GM19025 (cell line): ENCODE data around the gene GALNT1.
A peak's percentile ranks its signal among the peaks of the same experiment; 100 is the strongest.

Experiments used
- ATAC-seq: cut with Tn5 transposase; IDR thresholded peaks from one replicate; pipeline ENCODE4 v1.9.1; 2021; ENCODE audit warnings: mild to moderate bottlenecking, low read depth, moderate library complexity; ENCODE audit not compliant: unreplicated experiment

GALNT1 gene

DNA sequence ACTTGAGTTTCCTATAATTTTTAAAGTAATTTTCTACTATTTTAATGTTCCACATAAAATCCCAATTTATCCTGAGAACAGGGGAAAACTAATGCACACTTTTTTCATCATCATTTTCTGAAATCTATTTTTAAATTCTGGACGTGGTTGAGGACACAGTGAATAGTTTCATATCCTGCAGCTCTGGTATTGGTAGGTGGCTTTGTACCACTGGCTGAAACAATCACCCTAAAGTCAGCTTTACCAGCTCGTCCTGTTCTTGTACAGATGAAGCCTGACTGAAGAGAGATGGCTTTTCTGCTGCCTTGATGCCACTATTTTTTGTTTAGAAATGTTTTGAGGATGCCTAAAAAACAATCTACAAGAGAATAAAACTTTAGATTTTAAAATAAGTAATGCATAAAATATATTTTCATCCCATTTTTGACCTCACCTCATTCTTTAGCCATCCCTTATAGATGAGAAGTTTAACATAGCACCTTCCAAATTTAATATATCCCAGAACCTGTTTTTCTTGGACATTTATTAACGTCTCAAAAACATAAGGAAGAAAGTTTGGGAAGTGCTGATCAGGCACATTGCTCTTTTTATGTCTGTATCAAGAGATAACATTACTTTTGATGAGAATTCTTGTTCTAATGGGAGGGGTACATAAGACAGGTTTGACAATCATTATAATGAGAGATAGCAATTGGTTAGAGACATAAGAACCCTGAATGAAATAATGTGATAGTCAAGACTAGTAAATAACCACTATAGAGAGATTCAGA lies 80.9 kb downstream of the GALNT1 start:
- no peak for ATAC-seq

DNA sequence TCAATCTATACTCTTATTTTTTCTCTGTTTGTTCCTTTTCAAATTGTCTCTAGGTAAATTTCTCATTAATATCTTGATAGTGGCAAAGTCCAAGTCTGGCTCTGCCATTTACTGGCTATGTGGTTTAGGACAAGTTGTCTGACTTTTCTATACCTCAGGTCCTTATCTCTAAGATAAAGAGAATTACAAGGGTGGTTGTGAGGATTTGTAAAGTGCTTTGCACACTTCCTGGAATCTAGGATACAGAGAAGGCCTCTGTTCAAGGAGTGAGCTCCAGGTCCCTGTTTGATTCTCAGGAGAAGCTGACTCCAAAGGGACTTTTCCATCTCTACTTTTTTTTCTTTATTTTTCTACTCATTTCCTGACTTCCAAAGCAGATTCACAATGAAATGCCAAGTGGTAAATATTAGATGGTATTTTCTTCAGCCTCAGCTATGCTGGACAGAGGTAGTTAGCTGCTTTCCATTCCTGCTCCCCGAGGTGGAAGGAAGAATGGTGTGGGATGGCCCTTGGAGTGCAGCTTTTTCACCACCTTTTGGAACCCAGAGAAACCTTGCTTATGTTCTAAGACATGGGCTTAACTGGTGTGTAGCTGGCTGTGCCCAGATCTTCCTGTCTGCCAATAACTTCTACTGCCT lies 90.5 kb downstream of the GALNT1 start:
- no peak for ATAC-seq

DNA sequence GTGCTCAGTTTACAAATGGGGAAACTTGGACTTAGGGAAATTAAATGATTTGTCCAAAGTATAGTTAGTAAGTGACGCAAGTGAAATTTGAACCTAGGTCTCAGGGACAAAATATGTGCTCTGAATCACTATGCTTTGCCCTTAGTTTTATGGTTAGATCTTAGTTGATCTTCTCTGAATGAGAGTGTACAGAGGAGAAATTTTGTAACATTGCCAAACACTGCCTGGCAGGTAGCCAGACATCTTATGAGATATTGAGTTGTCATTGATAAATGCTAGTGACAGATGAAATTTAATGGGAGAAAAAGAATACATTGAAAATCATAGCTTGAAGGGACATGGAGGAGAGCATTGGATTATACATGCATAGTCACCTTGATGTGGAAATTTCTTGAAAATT lies 91.4 kb downstream of the GALNT1 start:
- no peak for ATAC-seq

DNA sequence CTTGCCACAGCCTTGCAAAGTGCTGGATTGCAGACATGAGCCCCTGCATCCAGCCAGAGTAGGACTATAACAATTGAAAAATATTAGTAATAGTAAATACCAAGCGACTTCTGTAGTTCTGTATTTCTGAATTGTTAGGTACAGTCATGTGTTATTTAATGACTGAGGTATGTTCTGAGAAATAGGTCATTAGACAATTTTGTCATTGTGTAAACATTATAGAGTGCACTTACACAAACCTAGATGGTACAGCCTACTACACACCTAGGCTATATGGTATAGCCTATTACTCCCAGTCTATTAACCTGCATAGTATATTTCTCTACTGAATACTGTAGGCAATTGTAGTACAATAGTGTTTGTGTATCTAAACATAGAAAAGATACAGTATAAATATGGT lies 92.1 kb downstream of the GALNT1 start:
- no peak for ATAC-seq

DNA sequence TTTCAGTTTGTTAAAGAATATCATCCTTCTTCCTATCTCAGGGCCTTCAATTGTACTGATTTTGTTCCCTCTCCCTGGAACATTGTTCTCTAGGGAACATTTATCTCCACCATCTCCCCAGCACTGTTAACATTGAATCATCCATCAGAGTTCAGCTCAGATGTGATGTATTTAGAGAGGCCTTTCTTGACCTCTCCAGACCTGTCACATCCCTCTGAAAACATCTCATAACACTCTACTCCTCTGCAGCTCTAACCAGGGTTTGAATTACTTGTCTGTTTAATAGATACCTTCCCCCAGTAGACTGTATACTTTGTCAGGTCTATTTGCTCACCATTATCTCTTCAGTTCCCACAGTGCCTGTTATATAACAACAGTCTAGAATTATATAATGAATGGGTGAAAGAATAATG lies 98.6 kb downstream of the GALNT1 start:
- no peak for ATAC-seq

DNA sequence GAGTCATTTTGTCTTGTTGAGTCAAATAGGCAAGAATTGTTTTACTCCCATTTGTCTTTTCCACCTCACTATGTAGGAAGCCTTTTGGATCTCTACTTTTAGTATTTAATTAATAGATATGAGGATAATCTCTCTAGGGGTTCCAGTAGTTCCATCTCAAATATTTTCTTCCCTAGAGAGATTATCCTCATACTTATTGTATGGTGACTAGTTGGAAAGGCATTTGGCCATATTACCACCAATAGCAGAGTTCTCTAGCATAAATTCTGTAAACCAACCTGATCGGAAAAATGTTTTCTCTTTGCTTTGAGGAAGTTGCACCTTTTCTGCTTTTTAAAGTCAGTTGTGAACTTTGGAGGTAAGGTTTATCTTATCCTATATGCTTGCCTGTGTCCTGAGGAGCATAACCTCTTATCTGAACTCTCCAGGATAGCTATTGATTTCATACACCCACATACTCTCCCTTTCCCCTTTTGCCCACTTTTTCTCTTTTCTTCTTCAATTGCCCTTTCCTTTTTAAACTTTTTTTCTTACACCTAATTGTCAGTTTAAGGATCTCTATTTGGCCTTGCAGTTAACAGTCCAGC lies 100.8 kb downstream of the GALNT1 start:
- ATAC-seq = no peak

DNA sequence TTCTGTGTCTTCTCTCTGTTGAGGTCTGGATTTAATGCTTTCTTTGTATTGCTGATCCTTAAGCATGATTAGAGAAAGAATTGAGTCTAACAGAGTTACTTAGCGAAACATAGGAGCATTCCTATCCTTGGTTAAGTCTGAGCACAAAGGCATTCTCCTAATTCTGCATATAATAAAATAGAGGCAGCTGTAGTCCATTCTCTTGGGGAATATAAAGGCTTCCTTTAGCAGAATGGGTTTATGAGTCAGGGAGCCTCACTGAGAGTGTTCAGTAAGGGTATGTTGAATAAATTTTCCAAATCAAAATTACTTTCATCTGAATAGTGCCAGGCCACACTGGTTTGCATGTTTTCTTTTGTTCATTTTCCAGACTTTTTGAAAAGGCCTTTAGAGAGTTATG lies 101.5 kb downstream of the GALNT1 start:
- no peak for ATAC-seq

DNA sequence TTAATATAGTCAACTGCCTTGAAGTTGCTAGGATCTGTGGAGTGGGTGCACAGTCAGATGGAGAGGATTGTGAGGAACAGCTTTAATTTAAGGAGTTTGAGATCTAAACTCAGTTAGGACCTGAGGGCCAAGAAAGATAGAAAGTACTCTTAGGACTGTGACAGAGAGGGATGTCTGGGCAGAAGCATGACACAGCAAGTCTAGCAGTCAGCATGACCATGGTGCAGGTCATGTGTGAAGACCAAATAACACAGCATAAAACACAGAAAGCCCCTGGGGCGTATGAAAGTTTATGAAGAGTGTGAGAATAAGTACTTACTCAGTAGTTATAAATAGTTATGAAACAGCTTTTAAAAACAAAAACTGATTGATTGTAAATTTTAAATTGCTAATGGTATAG lies 107.2 kb downstream of the GALNT1 start:
- peak; percentile 80 for ATAC-seq

DNA sequence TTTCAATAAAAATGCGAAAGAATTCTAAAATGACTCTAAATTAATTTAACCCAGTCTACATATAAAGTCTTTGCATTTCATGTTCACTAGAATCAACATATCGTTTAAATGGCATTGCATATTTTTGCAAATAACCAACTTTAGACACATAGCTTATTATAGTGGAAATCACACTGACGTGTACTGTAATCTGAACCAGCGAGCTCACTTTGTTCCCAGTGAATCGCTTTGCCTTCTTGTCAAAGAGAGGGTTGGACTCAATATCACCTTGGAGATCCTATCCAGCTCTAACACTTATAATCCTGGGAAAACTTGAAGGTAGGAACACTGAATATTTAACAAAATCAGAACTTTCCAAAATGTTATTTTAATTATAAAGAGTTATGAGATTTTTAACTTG lies 108.2 kb downstream of the GALNT1 start:
- ATAC-seq = no peak

DNA sequence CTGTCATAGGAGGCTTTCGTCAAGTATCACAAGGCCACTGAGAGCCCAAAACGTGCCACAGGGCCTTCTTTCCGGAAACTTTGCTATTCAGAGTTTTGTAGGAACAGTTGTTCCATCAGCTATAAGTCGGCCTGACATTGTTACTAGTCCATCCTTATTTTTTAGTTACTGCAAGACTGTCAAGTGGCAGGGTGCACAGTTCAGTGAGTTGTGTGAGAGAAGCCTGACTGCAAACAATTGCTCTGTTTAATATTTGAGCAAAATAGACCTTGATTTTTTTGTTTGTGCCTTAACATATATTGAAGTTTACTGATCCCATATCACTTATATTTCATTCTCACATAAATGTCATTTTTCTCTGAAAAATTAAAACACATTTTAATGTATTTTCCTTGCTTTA lies 110.1 kb downstream of the GALNT1 start:
- ATAC-seq = no peak

DNA sequence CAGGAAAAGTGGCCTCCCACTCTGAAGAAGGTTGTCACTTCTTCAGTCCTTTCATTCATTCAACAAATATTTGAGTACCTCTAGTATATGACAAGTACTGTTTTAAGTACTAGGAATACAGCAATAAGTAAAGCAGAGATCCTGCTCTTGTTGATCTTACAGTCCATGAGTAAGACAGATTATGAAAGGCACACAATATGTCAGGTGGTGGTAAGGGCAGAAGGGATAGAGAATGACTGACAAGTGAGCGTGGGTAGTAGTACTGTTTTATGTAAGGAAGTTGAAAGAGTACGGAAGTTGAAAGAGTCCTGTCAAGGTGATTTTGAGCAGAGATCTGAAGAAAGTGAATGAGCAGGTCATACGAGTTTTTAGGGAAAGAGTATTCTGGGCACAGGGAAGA lies 111.3 kb downstream of the GALNT1 start:
- no peak for ATAC-seq

DNA sequence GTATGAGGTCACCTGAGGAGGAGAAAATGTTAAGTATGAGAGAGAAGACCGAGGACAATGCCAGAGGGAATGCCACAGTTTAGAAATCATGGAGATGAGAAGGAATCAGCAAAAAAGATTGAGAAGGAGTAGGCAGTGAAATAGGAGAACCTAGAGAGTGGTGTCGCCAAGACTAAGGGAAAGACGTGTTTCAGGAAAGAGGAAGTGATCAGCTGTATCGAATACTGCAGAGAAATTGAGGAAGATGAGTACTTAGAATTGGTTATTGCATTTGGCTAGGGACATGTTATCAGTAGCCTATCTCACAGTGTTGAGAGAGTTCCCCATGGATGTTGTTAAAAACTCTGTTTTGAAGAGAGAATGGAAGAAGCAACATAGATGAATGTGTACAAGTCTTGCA lies 112.3 kb downstream of the GALNT1 start:
- no peak for ATAC-seq

DNA sequence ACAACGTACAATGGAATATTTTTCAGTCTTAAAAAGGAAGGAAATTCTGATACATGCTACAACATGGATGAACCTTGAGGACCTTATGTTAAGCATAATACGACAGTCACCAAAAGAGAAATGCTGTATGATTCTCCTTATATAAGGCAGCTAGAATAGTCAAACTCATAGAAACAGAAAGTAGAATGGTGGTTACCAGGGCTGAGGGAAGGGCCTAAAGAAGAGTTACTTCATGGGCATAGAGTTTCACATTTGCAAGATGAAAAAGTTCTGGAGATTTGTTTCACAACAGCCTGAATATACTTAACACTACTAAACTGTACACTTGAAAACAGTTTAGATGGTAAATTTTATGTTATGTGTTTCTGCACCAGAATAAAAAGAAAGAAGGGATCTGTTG lies 113.3 kb downstream of the GALNT1 start:
- no peak for ATAC-seq

DNA sequence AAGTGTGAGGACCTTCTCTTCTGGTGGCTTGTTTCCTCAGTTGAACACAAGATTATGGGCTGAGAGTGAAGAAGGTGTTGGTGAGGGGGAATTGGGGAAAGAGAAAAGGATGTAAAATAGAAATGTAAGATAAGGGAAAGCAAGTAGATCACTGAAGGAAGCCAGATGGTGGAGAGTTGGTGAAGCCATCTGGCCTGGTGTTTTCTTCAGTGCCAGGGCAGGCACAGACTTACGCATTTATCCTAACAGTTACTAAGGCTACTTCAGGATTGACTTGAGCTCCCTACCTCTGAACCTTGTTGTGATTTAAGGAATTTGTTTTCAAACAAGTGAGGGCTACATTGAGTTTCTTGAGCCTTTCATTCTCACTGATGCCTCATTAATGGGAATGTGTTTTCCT lies 113.8 kb downstream of the GALNT1 start:
- no peak for ATAC-seq

DNA sequence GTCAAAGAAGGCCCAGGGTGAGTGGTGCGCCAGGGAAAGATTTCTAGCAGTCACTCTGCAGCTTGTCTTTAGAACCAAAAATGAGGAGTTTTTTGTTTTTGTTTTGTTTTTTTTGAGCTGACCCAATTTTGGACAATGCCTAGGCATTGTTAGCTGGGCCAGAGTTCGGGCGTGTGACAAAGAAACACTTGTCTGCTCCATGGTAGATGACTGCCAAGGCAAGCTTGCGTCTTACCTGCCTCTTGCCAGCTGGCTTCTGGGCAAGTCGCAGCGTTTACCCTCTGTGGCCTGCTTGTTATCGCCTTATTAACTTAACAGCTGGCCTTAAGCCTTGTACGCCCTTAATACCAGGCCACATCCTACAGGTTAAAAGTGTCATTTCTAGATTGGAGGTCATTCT lies 114.3 kb downstream of the GALNT1 start:
- no peak for ATAC-seq

DNA sequence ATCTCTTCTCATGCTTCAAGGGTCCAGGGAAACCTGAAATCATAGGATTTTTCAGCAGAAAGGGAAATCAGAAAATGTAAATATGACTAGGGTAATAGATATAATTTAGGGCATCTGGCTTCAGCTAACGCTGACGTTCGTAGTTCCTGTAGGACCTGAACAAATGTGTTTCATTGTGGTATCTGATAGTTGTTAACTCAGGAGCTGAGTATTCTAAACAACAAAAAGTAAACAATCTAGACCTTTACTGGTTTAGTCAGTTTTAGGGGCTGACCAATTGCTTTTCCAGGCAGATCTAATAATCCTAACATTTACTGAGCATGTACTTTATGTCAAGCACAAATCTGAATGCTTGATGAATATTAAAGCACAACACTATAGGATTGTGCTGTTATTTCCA lies 114.8 kb downstream of the GALNT1 start:
- no peak for ATAC-seq

DNA sequence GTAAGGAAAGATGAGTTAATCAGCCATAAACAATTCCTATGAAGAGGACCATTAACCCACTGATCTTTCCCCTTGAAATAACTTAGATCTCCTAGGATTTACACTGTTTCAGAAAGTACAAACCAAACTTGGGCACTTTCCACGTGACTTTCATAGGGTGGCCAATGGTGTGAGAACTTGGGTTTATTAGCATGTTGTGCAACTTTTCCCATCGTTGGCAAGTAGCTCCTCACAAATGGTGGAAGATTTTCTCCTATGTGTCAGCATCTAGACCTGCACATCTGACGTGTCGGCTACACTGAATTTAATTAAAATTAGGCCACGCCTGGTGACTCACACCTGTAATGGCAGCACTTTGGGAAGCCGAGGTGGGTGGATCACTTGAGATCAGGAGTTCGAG lies 116.3 kb downstream of the GALNT1 start:
- no peak for ATAC-seq

DNA sequence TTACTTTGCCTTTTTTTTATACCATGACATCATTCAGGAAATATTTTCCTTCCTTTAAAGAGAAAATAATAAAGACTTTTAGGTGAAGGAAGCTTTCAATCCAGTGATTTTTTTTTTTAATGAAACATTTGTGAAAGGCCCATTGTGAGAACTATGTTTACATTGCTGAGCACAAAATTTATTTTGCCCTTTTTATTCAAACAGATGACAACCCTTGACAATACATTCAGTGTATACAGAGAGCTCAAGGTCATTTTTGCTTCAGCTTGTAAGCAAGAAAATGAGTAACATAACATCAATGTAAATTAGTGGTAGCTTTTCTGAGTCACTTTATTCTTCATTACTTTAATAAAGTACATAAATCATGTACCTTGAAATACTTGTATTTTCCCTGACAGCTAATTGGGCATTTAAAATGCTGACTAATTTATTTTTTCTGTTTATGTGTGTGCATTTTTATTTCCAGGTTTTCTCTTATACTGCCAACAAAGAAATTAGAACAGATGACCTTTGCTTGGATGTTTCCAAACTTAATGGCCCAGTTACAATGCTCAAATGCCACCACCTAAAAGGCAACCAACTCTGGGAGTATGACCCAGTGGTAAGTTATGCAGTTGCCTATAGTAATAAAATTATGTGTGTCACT lies 121.6 kb downstream of the GALNT1 start:
- no peak for ATAC-seq

DNA sequence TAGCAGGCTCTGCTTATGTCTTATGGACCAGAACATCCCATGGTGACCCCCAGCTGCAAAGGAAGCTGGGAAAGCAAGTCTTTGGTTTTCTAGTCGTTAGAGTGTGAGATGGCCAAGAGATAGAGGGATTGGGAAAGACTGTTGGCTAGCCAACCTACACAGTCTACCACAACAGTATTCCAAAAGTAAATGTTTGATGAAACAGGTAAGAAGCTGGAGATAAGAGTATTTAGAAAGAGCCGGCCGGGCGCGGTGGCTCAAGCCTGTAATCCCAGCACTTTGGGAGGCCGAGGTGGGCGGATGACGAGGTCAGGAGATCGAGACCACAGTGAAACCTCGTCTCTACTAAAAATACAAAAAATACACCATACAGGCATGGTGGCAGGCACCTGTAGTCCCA lies 124.4 kb downstream of the GALNT1 start:
- no peak for ATAC-seq

DNA sequence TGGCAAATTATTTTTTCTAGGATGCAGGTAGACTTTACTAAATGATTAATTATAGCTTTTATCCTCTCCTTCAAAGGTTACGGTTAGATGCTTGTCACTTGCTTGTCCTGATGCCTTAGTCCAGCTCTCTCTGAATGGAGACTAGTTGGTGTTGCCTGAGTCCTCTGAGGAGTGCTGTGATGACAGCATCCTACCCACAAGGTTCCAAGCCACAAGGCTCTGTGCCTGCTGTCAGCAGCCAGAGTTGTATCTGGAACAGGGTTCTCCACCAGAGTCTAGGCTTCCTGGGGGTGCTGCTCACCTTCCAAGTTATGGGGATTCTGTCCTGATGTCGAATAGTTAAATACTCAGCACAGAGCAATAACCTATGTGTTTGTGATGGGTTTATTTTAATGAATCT lies 125.7 kb downstream of the GALNT1 start:
- no peak for ATAC-seq

DNA sequence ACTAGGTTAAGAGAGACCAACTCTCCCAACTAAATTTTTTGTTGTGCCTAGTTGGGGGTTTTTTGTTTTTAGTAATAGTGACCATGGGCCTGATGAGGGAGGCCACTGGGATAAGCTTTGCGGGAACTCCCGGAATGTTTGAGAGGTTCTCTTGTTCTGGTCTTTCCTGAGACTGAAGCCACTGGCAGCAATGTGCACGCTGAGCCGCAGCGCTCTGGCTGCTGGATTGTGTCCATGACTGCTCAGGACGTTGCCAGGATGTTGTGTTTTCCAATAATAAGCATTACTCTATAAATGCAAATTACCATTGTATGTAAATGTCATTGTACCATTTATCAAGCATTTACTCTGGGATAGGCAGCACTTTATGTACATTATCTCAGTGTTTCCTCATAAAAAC lies 126.1 kb downstream of the GALNT1 start:
- no peak for ATAC-seq

DNA sequence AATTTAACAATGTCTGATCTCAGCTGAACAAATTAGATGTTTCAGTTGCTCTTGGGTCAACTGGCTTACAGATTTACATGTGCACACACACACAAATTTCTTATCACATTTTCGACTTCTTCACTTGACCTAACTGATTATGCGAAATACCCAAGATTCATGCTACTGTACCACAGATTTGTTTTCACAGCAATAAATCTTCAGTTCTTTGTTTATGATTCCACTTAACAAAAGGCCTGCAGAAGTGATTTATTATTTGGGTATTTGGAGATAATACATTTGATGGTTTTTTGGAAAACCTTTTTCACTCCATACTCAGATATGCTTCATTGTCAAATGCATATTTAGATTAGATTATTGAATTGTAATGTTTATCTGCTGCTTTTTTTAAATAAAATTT lies 129.0 kb downstream of the GALNT1 start:
- no peak for ATAC-seq
